Fibroblast of lung (primary cell): Measurements from ENCODE around the gene TNRC18. TPM values are rescaled to one million over a fixed set of nuclear protein-coding genes. Genes with fewer than 3 reads are reported as not detected.

Source experiments
- DNase-seq, 2 donors: peaks; one replicate each; pipeline versions ENCODE4 v3.0.0 to v3.0.0-alpha.2; 2010; ENCODE audit warnings: low read depth in 2 of 2
- H2AFZ ChIP-seq: 2 replicates; pipeline ENCODE4 v1.5.1; 2012; ENCODE audit warnings: low read length, control low read depth, inconsistent platforms
- H3K27ac ChIP-seq: 2 replicates; pipeline ENCODE4 v1.5.1; 2011; ENCODE audit warnings: low read length, control low read depth; ENCODE audit not compliant: insufficient read depth
- H3K27me3 ChIP-seq: 2 replicates; pipeline ENCODE4 v1.5.1; 2011; ENCODE audit warnings: mild to moderate bottlenecking, low read length; ENCODE audit not compliant: control insufficient read depth, insufficient read depth
- H3K36me3 ChIP-seq: 2 replicates; pipeline ENCODE4 v1.5.1; 2011; ENCODE audit warnings: low read length; ENCODE audit not compliant: control insufficient read depth, insufficient read depth
- H3K4me1 ChIP-seq: 2 replicates; pipeline ENCODE4 v1.5.1; 2011; ENCODE audit warnings: low read length; ENCODE audit not compliant: control insufficient read depth, insufficient read depth; ENCODE audit errors: extremely low read depth
- H3K4me2 ChIP-seq: 2 replicates; pipeline ENCODE4 v1.5.1; 2011; ENCODE audit warnings: low read length, control low read depth; ENCODE audit not compliant: insufficient read depth; ENCODE audit errors: extremely low read depth
- H3K4me3 ChIP-seq, 4 experiments: fragments of 200-600 bp in 1 of 4; sonication (generic) in 1 of 4; replicated peaks in 1 of 4; 2 replicates each; pipeline ENCODE4 v1.5.1; 2011 to 2016; ENCODE audit warnings: low read length in 4 of 4, low read depth in 3 of 4, mild to moderate bottlenecking in 3 of 4, control low read depth in 2 of 4, inconsistent platforms in 1 of 4, mixed read lengths in 1 of 4; ENCODE audit not compliant: insufficient read depth in 1 of 4; ENCODE audit errors: control extremely low read depth in 1 of 4
- H3K79me2 ChIP-seq: 2 replicates; pipeline ENCODE4 v1.5.1; 2012; ENCODE audit warnings: mild to moderate bottlenecking, low read length, inconsistent platforms; ENCODE audit not compliant: control insufficient read depth, insufficient read depth
- H3K9ac ChIP-seq: 2 replicates; pipeline ENCODE4 v1.5.1; 2011; ENCODE audit warnings: mild to moderate bottlenecking, low read length, control low read depth; ENCODE audit not compliant: insufficient read depth
- H3K9me3 ChIP-seq: 2 replicates; pipeline ENCODE4 v1.5.1; 2012; ENCODE audit warnings: low read depth, low read length; ENCODE audit not compliant: control insufficient read depth, insufficient read depth
- H4K20me1 ChIP-seq: 2 replicates; pipeline ENCODE4 v1.5.1; 2011; ENCODE audit warnings: low read length; ENCODE audit not compliant: control insufficient read depth, insufficient read depth; ENCODE audit errors: extremely low read depth
- CTCF ChIP-seq, 2 donors: IDR thresholded peaks in 1 of 2; conservative IDR thresholded peaks in 1 of 2; 1 replicate in 1 of 2; 2 replicates in 1 of 2; pipeline ENCODE4 v1.5.1; 2011 to 2012; ENCODE audit warnings: low read length in 2 of 2, control low read depth in 1 of 2, inconsistent platforms in 1 of 2, low read depth in 1 of 2, mild to moderate bottlenecking in 1 of 2
- EZH2 ChIP-seq: IDR thresholded peaks from 2 replicates; pipeline ENCODE4 v1.5.1; 2012; ENCODE audit warnings: low read length, control low read depth, mild to moderate bottlenecking; ENCODE audit errors: missing control alignments
- polyA plus RNA-seq, 2 donors: library from polyadenylated mRNA; depleted of rRNA in 1 of 2; stranded (reverse) in 1 of 2; unstranded in 1 of 2; fragments of >200 nt; gene quantifications; 2 replicates each; pipeline ENCODE4 v1.2.1, GENCODE V29; 2011 to 2012; ENCODE audit warnings: missing spikeins in 1 of 2
- total RNA-seq: library from RNA; depleted of rRNA; stranded (reverse); fragments of >200 nt; gene quantifications from 2 replicates; pipeline ENCODE4 v1.2.1, GENCODE V29; 2014

Gene TNRC18
- total and polyA plus RNA-seq, 2 donors (not counting 1 experiment from before 2014, with no cell fraction given) = 19.7 to 38.5 TPM

GRCh38 chr7:5413449-5413786 is 10.2 kb downstream of the TNRC18 start:
- H3K36me3 ChIP-seq = no peaks in the 10 kb centered on the region
- no peak overlapping the region for H3K27ac ChIP-seq
- H3K9ac ChIP-seq = no peak overlapping the region
- H3K4me1 ChIP-seq = peaks cover 2% of the 10 kb centered on the region
- no peak overlapping the region for H3K4me3 ChIP-seq
- H2AFZ ChIP-seq = no peak overlapping the region
- H3K9me3 ChIP-seq = no peaks in the 10 kb centered on the region
- no peak for TF ChIP-seq CTCF (conservative IDR thresholded peaks at IDR 0.05 in 1 of 2, IDR thresholded peaks at IDR 0.05 in 1 of 2; ENCODE audit: low read depth in 1 of 2, low read length in 2 of 2)
- TF ChIP-seq EZH2 = no peak
- H4K20me1 ChIP-seq = no peaks in the 10 kb centered on the region
- H3K79me2 ChIP-seq = peaks cover 84% of the 10 kb centered on the region
- H3K27me3 ChIP-seq = no peaks in the 10 kb centered on the region
- H3K4me2 ChIP-seq = no peak overlapping the region
- no peak for DNase-seq

GRCh38 chr7:5408777-5409176 is 14.9 kb downstream of the TNRC18 start:
- DNase-seq = peak; percentile 50 to 80
- Histone ChIP-seq H3K27me3 (no peaks in the 10 kb centered on the region), H3K4me1 (no peaks in the 10 kb centered on the region), H3K36me3 (peaks cover 3% of the 10 kb centered on the region), H3K9ac (no peak overlapping the region), H4K20me1 (no peaks in the 10 kb centered on the region), H3K79me2 (peaks cover 90% of the 10 kb centered on the region), H3K4me2 (no peak overlapping the region), H3K9me3 (no peaks in the 10 kb centered on the region), H2AFZ (no peak overlapping the region), H3K27ac (no peak overlapping the region), H3K4me3 (no peak overlapping the region)
- TF ChIP-seq CTCF (conservative IDR thresholded peaks at IDR 0.05 in 1 of 2, IDR thresholded peaks at IDR 0.05 in 1 of 2; ENCODE audit: low read depth in 1 of 2, low read length in 2 of 2) = no peak
- no peak for TF ChIP-seq EZH2

- Histone ChIP-seq H3K27ac (no peak overlapping the region), H2AFZ (no peak overlapping the region), H3K4me1 (no peaks in the 10 kb centered on the region), H4K20me1 (no peaks in the 10 kb centered on the region), H3K9me3 (no peaks in the 10 kb centered on the region), H3K27me3 (no peaks in the 10 kb centered on the region), H3K36me3 (peaks cover 3% of the 10 kb centered on the region), H3K4me2 (no peak overlapping the region), H3K79me2 (peaks cover 86% of the 10 kb centered on the region), H3K9ac (no peak overlapping the region), H3K4me3 (no peak overlapping the region)
- DNase-seq = peak in 1 of 2 donors; percentile 33
- TF ChIP-seq CTCF (conservative IDR thresholded peaks at IDR 0.05 in 1 of 2, IDR thresholded peaks at IDR 0.05 in 1 of 2; ENCODE audit: low read depth in 1 of 2, low read length in 2 of 2) (no peak), EZH2 (no peak)
These were observed 16.4 kb downstream of the TNRC18 start for GRCh38 chr7:5406957-5407945.
